H1 (cell line): Measurements from ENCODE around the gene FOXO6. TPM values are rescaled to one million over a fixed set of nuclear protein-coding genes. Genes with fewer than 3 reads are reported as not detected.

ENCODE experiments used
- CTCF ChIA-PET: fragments of 300-600 bp; sonication (Branson Sonifier 250); formaldehyde crosslinking; loops from one replicate; lab custom pipeline; 2021; ENCODE audit not compliant: partially characterized antibody; lab: Charles Lee
- POLR2A ChIA-PET: fragments of 300-600 bp; sonication (Branson Sonifier 250); formaldehyde crosslinking; loops from one replicate; lab custom pipeline; 2021; ENCODE audit warnings: inconsistent platforms; ENCODE audit not compliant: partially characterized antibody; lab: Charles Lee
- DNase-seq, 2 experiments: peaks; one replicate each; pipeline versions ENCODE4 v3.0.0 to v3.0.0-alpha.2; 2010 to 2022; ENCODE audit warnings: low spot score in 2 of 2, low read depth in 1 of 2, mixed read lengths in 1 of 2
- FAIRE-seq: peaks from 2 replicates; lab custom pipeline; 2011; peaks lifted over from hg19 to GRCh38; lab: Jason Lieb, UNC
- H2AFZ ChIP-seq: 2 replicates; pipeline ENCODE4 v1.8.1; 2012; ENCODE audit warnings: low read length, inconsistent platforms
- H2AK5ac ChIP-seq: 2 replicates; pipeline ENCODE4 v1.6.1; 2013; ENCODE audit warnings: low read depth, low read length
- H2BK120ac ChIP-seq: replicated peaks from 2 replicates; pipeline ENCODE3; 2013; ENCODE audit warnings: low read depth, low read length, inconsistent platforms
- H2BK12ac ChIP-seq: 2 replicates; pipeline ENCODE4 v1.6.1; 2013; ENCODE audit warnings: low read depth, low read length
- H2BK15ac ChIP-seq: 2 replicates; pipeline ENCODE4 v1.6.1; 2013; ENCODE audit warnings: low read length
- H2BK20ac ChIP-seq: 2 replicates; pipeline ENCODE4 v1.6.1; 2013; ENCODE audit warnings: low read length
- H2BK5ac ChIP-seq: 2 replicates; pipeline ENCODE4 v1.6.1; 2013; ENCODE audit warnings: low read depth, low read length
- H3K14ac ChIP-seq: 2 replicates; pipeline ENCODE4 v1.6.1; 2013; ENCODE audit warnings: inconsistent platforms; ENCODE audit not compliant: insufficient read length
- H3K18ac ChIP-seq: 2 replicates; pipeline ENCODE4 v1.6.1; 2013; ENCODE audit warnings: low read length; ENCODE audit errors: extremely low read depth
- H3K23ac ChIP-seq: 2 replicates; pipeline ENCODE4 v1.6.1; 2013; ENCODE audit warnings: inconsistent platforms; ENCODE audit not compliant: insufficient read length
- H3K23me2 ChIP-seq: 2 replicates; pipeline ENCODE4 v1.6.1; 2013; ENCODE audit warnings: low read depth, low read length
- H3K27ac ChIP-seq: 2 replicates; pipeline ENCODE4 v1.6.1; 2011; ENCODE audit warnings: low read depth, low read length, inconsistent platforms
- H3K27me3 ChIP-seq, 4 experiments: replicated peaks in 1 of 4; 1 replicate in 1 of 4; 2 replicates in 3 of 4; pipeline versions ENCODE4 v1.6.1 to v1.8.1; 2011 to 2013; ENCODE audit warnings: low read length in 3 of 4, mild to moderate bottlenecking in 3 of 4, inconsistent platforms in 2 of 4, mixed read lengths in 2 of 4, moderate library complexity in 1 of 4; ENCODE audit not compliant: control insufficient read depth in 3 of 4, insufficient read depth in 3 of 4; ENCODE audit errors: extremely low read depth in 1 of 4
- H3K36me3 ChIP-seq, 4 experiments: 2 replicates each; pipeline versions ENCODE4 v1.6.1 to v1.8.1; 2011 to 2013; ENCODE audit warnings: mild to moderate bottlenecking in 4 of 4, low read length in 3 of 4, moderate library complexity in 2 of 4, control low read depth in 1 of 4, inconsistent platforms in 1 of 4; ENCODE audit not compliant: insufficient read depth in 4 of 4, control insufficient read depth in 2 of 4
- H3K4ac ChIP-seq: replicated peaks from 2 replicates; pipeline ENCODE3; 2013; ENCODE audit warnings: low read length, low read depth, mixed read lengths, inconsistent platforms; ENCODE audit not compliant: insufficient read length
- H3K4me1 ChIP-seq, 4 experiments: replicated peaks in 1 of 4; 1 replicate in 1 of 4; 2 replicates in 3 of 4; pipeline versions ENCODE4 v1.6.1 to v1.8.1; 2011 to 2013; ENCODE audit warnings: low read length in 3 of 4, inconsistent platforms in 2 of 4, mixed read lengths in 1 of 4; ENCODE audit not compliant: insufficient read depth in 4 of 4, control insufficient read depth in 3 of 4
- H3K4me2 ChIP-seq, 2 experiments: 2 replicates each; pipeline versions ENCODE4 v1.6.1 to v1.8.1; 2011 to 2013; ENCODE audit warnings: low read depth in 2 of 2, low read length in 2 of 2, control low read depth in 1 of 2, inconsistent platforms in 1 of 2, mild to moderate bottlenecking in 1 of 2; ENCODE audit not compliant: insufficient read depth in 1 of 2
- H3K4me3 ChIP-seq, 4 experiments: fragments of 200-600, 300-600 bp in 1 of 4; sonication (generic), shearing (Covaris generic), sonication (Bioruptor Twin) in 1 of 4; 2 replicates each; pipeline versions ENCODE4 v1.5.1 to v1.8.1; 2011 to 2016; ENCODE audit warnings: low read length in 4 of 4, low read depth in 3 of 4, control low read depth in 2 of 4, inconsistent platforms in 2 of 4, mild to moderate bottlenecking in 2 of 4, mixed read lengths in 1 of 4, moderate library complexity in 1 of 4; ENCODE audit not compliant: insufficient read depth in 2 of 4; ENCODE audit errors: extremely low read depth in 1 of 4
- H3K56ac ChIP-seq: replicated peaks from 2 replicates; pipeline ENCODE3; 2013; ENCODE audit warnings: low read depth, mild to moderate bottlenecking, mixed read lengths, low read length, inconsistent platforms; ENCODE audit not compliant: insufficient read length
- H3K79me1 ChIP-seq: 2 replicates; pipeline ENCODE4 v1.6.1; 2013; ENCODE audit warnings: low read depth, low read length, control low read depth
- H3K79me2 ChIP-seq, 2 experiments: 2 replicates each; pipeline versions ENCODE4 v1.6.1 to v1.8.1; 2012 to 2013; ENCODE audit warnings: low read length in 2 of 2, mild to moderate bottlenecking in 2 of 2, inconsistent platforms in 1 of 2; ENCODE audit not compliant: insufficient read depth in 2 of 2, control insufficient read depth in 1 of 2
- H3K9ac ChIP-seq, 4 experiments: replicated peaks in 1 of 4; 1 replicate in 1 of 4; 2 replicates in 3 of 4; pipeline versions ENCODE4 v1.6.1 to v1.8.1; 2011 to 2013; ENCODE audit warnings: low read depth in 3 of 4, low read length in 3 of 4, control low read depth in 2 of 4, mild to moderate bottlenecking in 2 of 4, moderate library complexity in 2 of 4, inconsistent platforms in 1 of 4; ENCODE audit errors: extremely low read depth in 1 of 4
- H3K9me3 ChIP-seq, 2 experiments: 2 replicates each; pipeline versions ENCODE4 v1.6.1 to v1.8.1; 2012 to 2013; ENCODE audit warnings: mild to moderate bottlenecking in 2 of 2, moderate library complexity in 2 of 2, control low read depth in 1 of 2, inconsistent platforms in 1 of 2, low read depth in 1 of 2, low read length in 1 of 2, mixed read lengths in 1 of 2; ENCODE audit not compliant: insufficient read depth in 2 of 2
- H4K20me1 ChIP-seq, 2 experiments: replicated peaks in 1 of 2; 2 replicates each; pipeline versions ENCODE3 to v1.8.1; 2011 to 2013; ENCODE audit warnings: inconsistent platforms in 2 of 2, low read length in 2 of 2, mild to moderate bottlenecking in 1 of 2; ENCODE audit not compliant: insufficient read depth in 2 of 2, control insufficient read depth in 1 of 2
- H4K5ac ChIP-seq: 2 replicates; pipeline ENCODE4 v1.6.1; 2013; ENCODE audit warnings: low read length, low read depth, mixed read lengths, inconsistent platforms; ENCODE audit not compliant: insufficient read length
- H4K8ac ChIP-seq: 2 replicates; pipeline ENCODE4 v1.8.0; 2013; ENCODE audit warnings: mild to moderate bottlenecking, moderate library complexity, low read length, inconsistent platforms; ENCODE audit not compliant: insufficient read depth; ENCODE audit errors: extremely low read depth
- H4K91ac ChIP-seq: replicated peaks from 2 replicates; pipeline ENCODE3; 2013; ENCODE audit warnings: low read length, mixed read lengths, inconsistent platforms; ENCODE audit not compliant: insufficient read length
- CBX8 ChIP-seq: fragments of 300-800, 300-1000 bp; sonication (generic); IDR thresholded peaks from 2 replicates; pipeline ENCODE4 v1.7.1; 2016; ENCODE audit warnings: low read depth, low read length, borderline replicate concordance
- CHD2 ChIP-seq: IDR thresholded peaks from 2 replicates; pipeline ENCODE4 v1.6.1; 2012; ENCODE audit warnings: low read length, improper control_type of control experiment
- CTBP2 ChIP-seq: IDR thresholded peaks from 2 replicates; pipeline ENCODE4 v1.7.0; 2011; ENCODE audit warnings: borderline replicate concordance, mild to moderate bottlenecking, moderate library complexity, mixed read lengths, low read length; ENCODE audit not compliant: insufficient read depth, insufficient read length
- GTF2F1 ChIP-seq: IDR thresholded peaks from 2 replicates; pipeline ENCODE4 v1.6.1; 2012; ENCODE audit warnings: low read depth, low read length, improper control_type of control experiment, borderline replicate concordance
- JUND ChIP-seq: IDR thresholded peaks from 2 replicates; pipeline ENCODE4 v1.6.1; 2011; ENCODE audit warnings: mild to moderate bottlenecking, improper control_type of control experiment, low read length
- PHF8 ChIP-seq: fragments of 200-600 bp; sonication (generic); conservative IDR thresholded peaks from 2 replicates; pipeline ENCODE4 v1.7.1; 2012; ENCODE audit warnings: low read depth, mild to moderate bottlenecking, inconsistent platforms, low read length, moderate library complexity
- SP4 ChIP-seq: IDR thresholded peaks from 2 replicates; pipeline ENCODE4 v1.6.1; 2012; ENCODE audit warnings: low read length, inconsistent platforms
- SUZ12 ChIP-seq: fragments of 200-600 bp; sonication (generic); IDR thresholded peaks from 2 replicates; pipeline ENCODE4 v1.6.1; 2012; ENCODE audit warnings: mild to moderate bottlenecking, inconsistent platforms, low read length, moderate library complexity, mixed read lengths
- TAF1 ChIP-seq: IDR thresholded peaks from 2 replicates; pipeline ENCODE4 v1.6.1; 2011; ENCODE audit warnings: mild to moderate bottlenecking, low read depth, low read length
- TEAD4 ChIP-seq: IDR thresholded peaks from 2 replicates; pipeline ENCODE4 v1.6.1; 2012; ENCODE audit warnings: low read depth, low read length, inconsistent platforms, mixed read lengths
- USF2 ChIP-seq: IDR thresholded peaks from 2 replicates; pipeline ENCODE4 v1.6.1; 2011; ENCODE audit warnings: low read length, improper control_type of control experiment
- YY1 ChIP-seq: IDR thresholded peaks from 2 replicates; pipeline ENCODE4 v1.6.1; 2011; ENCODE audit warnings: low read depth, mild to moderate bottlenecking, low read length
- WGBS, 2 experiments: shearing (Covaris generic) in 1 of 2; methylation state at CpG; one replicate each; pipeline versions ENCODE4 v1.1.6 to v1.1.7; 2013 to 2015; ENCODE audit warnings: low lambda C conversion rate in 2 of 2, mixed read lengths in 2 of 2, inconsistent platforms in 1 of 2, low coverage in 1 of 2, missing lambda C conversion rate in 1 of 2; ENCODE audit not compliant: insufficient replicate concordance in 2 of 2, insufficient coverage in 1 of 2, insufficient read length in 1 of 2; ENCODE audit errors: extremely low coverage in 1 of 2, missing lambda C conversion rate in 1 of 2; 5-methylcytosine and 5-hydroxymethylcytosine counted together
- polyA plus RNA-seq, 7 experiments: library from polyadenylated mRNA; depleted of rRNA in 3 of 7; stranded (reverse) in 5 of 7; unstranded in 2 of 7; fragments of >200 nt in 5 of 7; fragments of 200-250 nt in 2 of 7; gene quantifications; 1 replicate in 5 of 7; 2 replicates in 1 of 7; 4 replicates in 1 of 7; pipeline versions ENCODE4 v1.2.1 to v1.2.3, GENCODE V29; 2011 to 2013; ENCODE audit warnings: missing spikeins in 2 of 7, mixed read lengths in 2 of 7
- total RNA-seq: library from RNA; stranded (reverse); fragmentation: NEBNext Ultra II Directional; extraction: Animal tissue kit (Norgen Biotek cat#: 25700); gene quantifications from 2 replicates; pipeline ENCODE4 v1.2.1, GENCODE V29; 2021

The FOXO6 gene
- total and polyA plus RNA-seq, 2 of the 8 experiments (the other 6 are each of a cell fraction or from before 2014, with no cell fraction given): 0.59 to 3.0 TPM

- CTCF ChIA-PET: interaction anchor here (1.8 to 16.3 kb wide), 6 partner anchors 11 to 128 kb away, joined by 4 to 336 read pairs (median 11); no protein-coding TSS in a partner anchor
- Histone ChIP-seq H3K79me2 (no peaks in the 10 kb centered on the region), H3K23me2 (no peaks in the 10 kb centered on the region; the same call in 1 of the 2 replicates), H3K36me3 (no peaks in the 10 kb centered on the region), H4K8ac (no peak overlapping the region), H3K4me1 (peaks cover 4 to 13% (median 9%) of the 10 kb centered on the region in 4 experiments), H3K9me3 (no peaks in the 10 kb centered on the region), H3K4ac (no peak overlapping the region), H2BK12ac (no peak overlapping the region), H2AFZ (no peak overlapping the region), H3K79me1 (no peaks in the 10 kb centered on the region), H3K9ac (no peak overlapping the region), H3K4me2 (no peak overlapping the region), H2AK5ac (no peak overlapping the region), H4K20me1 (no peaks in the 10 kb centered on the region), H2BK20ac (peak overlapping the region; percentile 13; the same call in 1 of the 2 replicates), H2BK120ac (no peak overlapping the region), H3K4me3 (no peak overlapping the region), H2BK5ac (no peak overlapping the region), H3K27ac (no peak overlapping the region), H4K5ac (no peak overlapping the region), H3K14ac (no peak overlapping the region), H3K56ac (no peak overlapping the region), H3K23ac (no peak overlapping the region), H3K18ac (no peak overlapping the region), H2BK15ac (no peak overlapping the region), H4K91ac (peak overlapping the region; percentile 14), H3K27me3 (peaks cover 0 to 2% (median 0%) of the 10 kb centered on the region in 4 experiments; a peak in 4 of 7 replicates)
- WGBS, 2 experiments: 88% methylated on average over 3 of the region's 3 CpGs; no CpG with 5 or more reads in 1 of the 2 experiments
- no peak for TF ChIP-seq CBX8
- 0 out of 2 replicates have a peak, but pooled peaks have one; percentile 49 for TF ChIP-seq JUND
- TF ChIP-seq YY1: peak; percentile 45; the same call in 1 of the 2 replicates
- TF ChIP-seq PHF8: no peak
- no peak for TF ChIP-seq SP4
- no peak for TF ChIP-seq CHD2
- no peak for TF ChIP-seq TEAD4
- TF ChIP-seq CTBP2: no peak
- TF ChIP-seq GTF2F1: no peak
- TF ChIP-seq USF2: no peak
- TF ChIP-seq TAF1: no peak
- no peak for TF ChIP-seq SUZ12
- FAIRE-seq (no peak), DNase-seq (no peak)
- POLR2A ChIA-PET: interaction anchor here (0.9 to 1.4 kb wide), 3 partner anchors 14 to 33 kb away, joined by 3 read pairs; no protein-coding TSS in a partner anchor
These were observed 50.0 kb downstream of the FOXO6 start for GRCh38 chr1:41411229-41411628.
